HepG2 (cell line): ENCODE data around the gene IMMP1L.

Experiments
- CBX5 ChIP-seq: sonication (generic); formaldehyde crosslinking; IDR thresholded peaks from 2 replicates; pipeline ENCODE4 v1.4.0; 2020; ENCODE audit warnings: missing genetic modification reagents, borderline replicate concordance
- CHCHD3 ChIP-seq: sonication (generic); formaldehyde crosslinking; IDR thresholded peaks from 2 replicates; pipeline ENCODE4 v1.8.0; 2022; ENCODE audit warnings: mild to moderate bottlenecking, missing genetic modification reagents, moderate library complexity
- DMAP1 ChIP-seq: IDR thresholded peaks from 2 replicates; pipeline ENCODE4 v1.6.1; 2016
- NR3C1 ChIP-seq: sonication (generic); formaldehyde crosslinking; IDR thresholded peaks from 2 replicates; pipeline ENCODE4 v1.4.0; 2020; ENCODE audit warnings: missing genetic modification reagents
- RAD21 ChIP-seq: fragments of 450-650 bp; formaldehyde crosslinking; IDR thresholded peaks from 2 replicates; pipeline ENCODE4 v1.5.0; 2020; ENCODE audit warnings: mild to moderate bottlenecking
- SP1 ChIP-seq, 2 experiments: fragments of 450-650 bp in 1 of 2; sonication (generic) in 1 of 2; formaldehyde crosslinking in 1 of 2; IDR thresholded peaks; 2 replicates each; pipeline versions ENCODE4 v1.4.0 to v1.6.1; 2016 to 2020; ENCODE audit warnings: missing genetic modification reagents in 1 of 2
- SP2 ChIP-seq: sonication (generic); formaldehyde crosslinking; IDR thresholded peaks from 2 replicates; pipeline ENCODE4 v1.5.1; 2020; ENCODE audit warnings: mild to moderate bottlenecking, missing genetic modification reagents
- TAF15 ChIP-seq: fragments of 200-400 bp; formaldehyde crosslinking; IDR thresholded peaks from one replicate; pipeline ENCODE4 v1.6.1; 2018; ENCODE audit warnings: mild to moderate bottlenecking, low read depth, low read length; ENCODE audit not compliant: poor library complexity, severe bottlenecking
- TBL1XR1 ChIP-seq: fragments of 150-350 bp; IDR thresholded peaks from 2 replicates; pipeline ENCODE4 v1.6.1; 2014; ENCODE audit warnings: borderline replicate concordance, low read length; ENCODE audit not compliant: partially characterized antibody
- ZNF124 ChIP-seq: sonication (generic); formaldehyde crosslinking; IDR thresholded peaks from 2 replicates; pipeline ENCODE4 v1.4.0; 2020; ENCODE audit warnings: missing genetic modification reagents
- ZNF574 ChIP-seq: sonication (generic); formaldehyde crosslinking; IDR thresholded peaks from 2 replicates; pipeline ENCODE4 v1.4.0; 2020; ENCODE audit warnings: missing genetic modification reagents

GRCh38 chr11:31555938-31556337 lies 46.5 kb upstream of the IMMP1L start:
- TF ChIP-seq RAD21 (CRISPR knock-in tag): no peak
- TF ChIP-seq CBX5 (CRISPR knock-in tag): no peak
- TF ChIP-seq TAF15: no peak
- TF ChIP-seq NR3C1 (CRISPR knock-in tag): no peak
- no peak for TF ChIP-seq SP1 (IDR thresholded peaks at IDR 0.05)
- no peak for TF ChIP-seq SP1 (CRISPR knock-in tag; IDR thresholded peaks at IDR 0.05)
- no peak for TF ChIP-seq SP2 (CRISPR knock-in tag)
- TF ChIP-seq ZNF124 (CRISPR knock-in tag): no peak
- TF ChIP-seq CHCHD3: no peak
- no peak for TF ChIP-seq TBL1XR1
- no peak for TF ChIP-seq DMAP1 (CRISPR knock-in tag)
- TF ChIP-seq ZNF574: no peak
